ENCODE data around the gene ITCH. TPM values are rescaled to one million over a fixed set of nuclear protein-coding genes. Genes with fewer than 3 reads are reported as not detected.

ITCH gene
- total and polyA plus RNA-seq, 2 donors (not counting 3 experiments of a cell fraction or from before 2014, with no cell fraction given) = 6.4 to 57.4 TPM

DNA sequence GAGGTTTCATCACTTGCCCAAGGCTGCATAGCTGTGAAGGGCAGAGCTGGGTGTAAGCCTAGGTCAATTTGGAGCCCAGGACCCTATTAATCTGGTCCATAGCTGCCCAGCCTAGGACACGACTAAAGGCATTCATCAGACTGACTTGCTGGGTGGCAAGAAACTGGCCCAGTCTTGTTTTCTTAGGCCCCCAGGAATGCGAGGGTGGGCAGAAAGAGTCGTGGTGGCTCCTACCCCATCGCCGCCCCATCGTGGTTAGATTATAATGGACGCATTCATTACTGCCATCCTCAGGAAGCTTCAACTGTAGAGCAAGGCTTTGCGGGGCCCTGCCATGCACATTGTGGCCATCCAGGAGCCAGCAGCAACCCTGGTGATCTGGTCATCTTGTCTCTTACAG lies 169.2 kb downstream of the ITCH start:
- Histone ChIP-seq H3K79me2 (ENCODE audit: control insufficient read depth, insufficient read depth, low read length) (peaks cover 6% of the 10 kb centered on the region), H4K20me1 (replicated peaks; ENCODE audit: control insufficient read depth, extremely low read depth, insufficient read depth, low read length) (no peaks in the 10 kb centered on the region), H3K9me1 (replicated peaks; ENCODE audit: control insufficient read depth, extremely low read depth, insufficient read depth, low read length) (no peaks in the 10 kb centered on the region), H3K4me1 (ENCODE audit: control insufficient read depth, extremely low read depth, insufficient read depth, low read length) (no peaks in the 10 kb centered on the region), H3K36me3 (ENCODE audit: control insufficient read depth in 2 of 2, extremely low read depth in 1 of 2, insufficient read depth in 2 of 2, low read length in 2 of 2) (peaks cover 12 to 57% of the 10 kb centered on the region in 2 experiments), H3K4me2 (ENCODE audit: insufficient read depth, low read length) (no peak overlapping the region), H3K4me3 (replicated peaks in 1 of 3; ENCODE audit: insufficient read depth in 1 of 3, low read depth in 1 of 3, low read length in 3 of 3) (no peak overlapping the region), H2AFZ (ENCODE audit: low read depth, low read length) (no peak overlapping the region), H3K9me3 (replicated peaks; ENCODE audit: control insufficient read depth, insufficient read depth, low read length) (no peaks in the 10 kb centered on the region), H3K27ac (ENCODE audit: insufficient read depth, low read depth, low read length) (no peak overlapping the region), H3K9ac (replicated peaks; ENCODE audit: extremely low read depth, insufficient read depth, low read length) (no peak overlapping the region), H3K27me3 (ENCODE audit: control insufficient read depth in 2 of 2, insufficient read depth in 2 of 2, low read length in 2 of 2) (no peaks in the 10 kb centered on the region)
- FAIRE-seq = no peak
- no TSS peak for BruUV-seq (replicated peaks)
- DNase-seq (ENCODE audit: low read depth, low spot score) = no peak
- TF ChIP-seq GATA2 (IDR thresholded peaks at IDR 0.05; ENCODE audit: insufficient read depth, insufficient read length, low read depth, low read length) = no peak
- TF ChIP-seq POLR2AphosphoS5 (IDR thresholded peaks at IDR 0.05; ENCODE audit: insufficient read depth, low read depth, low read length) = no peak
- no peak for TF ChIP-seq FOS (IDR thresholded peaks at IDR 0.05; ENCODE audit: borderline replicate concordance, insufficient read depth, low read length)
- no peak for TF ChIP-seq MYC (IDR thresholded peaks at IDR 0.05; ENCODE audit: low read depth, low read length)
- no peak for TF ChIP-seq JUN (IDR thresholded peaks at IDR 0.05; ENCODE audit: borderline replicate concordance, insufficient read depth, insufficient read length, low read depth)
- TF ChIP-seq, protein P1, sequence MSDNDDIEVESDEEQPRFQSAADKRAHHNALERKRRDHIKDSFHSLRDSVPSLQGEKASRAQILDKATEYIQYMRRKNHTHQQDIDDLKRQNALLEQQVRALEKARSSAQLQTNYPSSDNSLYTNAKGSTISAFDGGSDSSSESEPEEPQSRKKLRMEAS (IDR thresholded peaks at IDR 0.05; ENCODE audit: insufficient read depth, insufficient read length) = no peak
- TF ChIP-seq EZH2 (IDR thresholded peaks at IDR 0.05; ENCODE audit: borderline replicate concordance, low read depth, low read length, severe bottlenecking) = no peak
- TF ChIP-seq, protein P2, sequence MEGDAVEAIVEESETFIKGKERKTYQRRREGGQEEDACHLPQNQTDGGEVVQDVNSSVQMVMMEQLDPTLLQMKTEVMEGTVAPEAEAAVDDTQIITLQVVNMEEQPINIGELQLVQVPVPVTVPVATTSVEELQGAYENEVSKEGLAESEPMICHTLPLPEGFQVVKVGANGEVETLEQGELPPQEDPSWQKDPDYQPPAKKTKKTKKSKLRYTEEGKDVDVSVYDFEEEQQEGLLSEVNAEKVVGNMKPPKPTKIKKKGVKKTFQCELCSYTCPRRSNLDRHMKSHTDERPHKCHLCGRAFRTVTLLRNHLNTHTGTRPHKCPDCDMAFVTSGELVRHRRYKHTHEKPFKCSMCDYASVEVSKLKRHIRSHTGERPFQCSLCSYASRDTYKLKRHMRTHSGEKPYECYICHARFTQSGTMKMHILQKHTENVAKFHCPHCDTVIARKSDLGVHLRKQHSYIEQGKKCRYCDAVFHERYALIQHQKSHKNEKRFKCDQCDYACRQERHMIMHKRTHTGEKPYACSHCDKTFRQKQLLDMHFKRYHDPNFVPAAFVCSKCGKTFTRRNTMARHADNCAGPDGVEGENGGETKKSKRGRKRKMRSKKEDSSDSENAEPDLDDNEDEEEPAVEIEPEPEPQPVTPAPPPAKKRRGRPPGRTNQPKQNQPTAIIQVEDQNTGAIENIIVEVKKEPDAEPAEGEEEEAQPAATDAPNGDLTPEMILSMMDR (IDR thresholded peaks at IDR 0.05; ENCODE audit: extremely low read depth in 1 of 2, insufficient read depth in 1 of 2, low read depth in 1 of 2, low read length in 2 of 2) = no peak
- no peak for TF ChIP-seq POLR2A (IDR thresholded peaks at IDR 0.05; ENCODE audit: low read depth, low read length)
- POLR2A ChIA-PET = no interaction called here
- dilution Hi-C loops (cut with MboI; ENCODE audit: extremely low pct_ligation_motif_present, low sequenced_read_pairs) = no loop called here
- CTCF ChIA-PET = interaction anchor here (0.9 to 1.6 kb wide), 4 partner anchors 10 to 342 kb away, joined by 3 to 4 read pairs (median 3); no protein-coding TSS in a partner anchor
- intact Hi-C loops (cut with micrococcal nuclease) = no loop called here

All from endothelial cell of umbilical vein (primary cell).